GM21390 (cell line): ENCODE results near the gene PROX2.

ENCODE experiments used
- ATAC-seq: cut with Tn5 transposase; IDR thresholded peaks from one replicate; pipeline ENCODE4 v1.9.1; 2021; ENCODE audit not compliant: unreplicated experiment

PROX2 gene

GRCh38 chr14:74846968-74847665, 28.8 kb downstream of the PROX2 start:
- ATAC-seq = no peak

- no peak for ATAC-seq
Measured at GRCh38 chr14:74846168-74846567, 29.8 kb downstream of the PROX2 start.

- no peak for ATAC-seq
Measured at GRCh38 chr14:74843653-74844052, 32.3 kb downstream of the PROX2 start.

GRCh38 chr14:74841230-74842207, 34.4 kb downstream of the PROX2 start:
- peak; percentile 58 for ATAC-seq

DNA sequence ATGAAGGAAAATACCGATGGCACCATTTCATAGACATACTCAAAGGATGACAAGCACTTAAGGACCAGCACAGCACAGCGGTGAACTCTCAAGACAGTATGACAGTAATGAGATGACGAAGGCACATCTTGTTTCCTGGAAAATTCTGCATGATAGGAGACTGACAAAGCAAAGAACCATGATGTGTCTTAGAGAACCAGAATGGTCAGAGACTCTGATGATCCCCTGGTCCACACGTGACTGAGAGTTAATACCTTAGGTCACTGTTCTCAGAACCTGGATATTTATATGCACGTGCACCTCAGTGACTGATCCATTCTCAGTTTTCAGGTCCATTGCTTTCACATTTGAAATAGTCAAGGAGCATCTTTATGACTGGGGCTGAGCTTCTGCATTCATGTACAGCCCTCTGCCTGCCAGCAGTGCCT, 35.3 kb downstream of the PROX2 start:
- ATAC-seq = peak; percentile 50

GRCh38 chr14:74838166-74838565, 37.8 kb downstream of the PROX2 start:
- no peak for ATAC-seq

DNA sequence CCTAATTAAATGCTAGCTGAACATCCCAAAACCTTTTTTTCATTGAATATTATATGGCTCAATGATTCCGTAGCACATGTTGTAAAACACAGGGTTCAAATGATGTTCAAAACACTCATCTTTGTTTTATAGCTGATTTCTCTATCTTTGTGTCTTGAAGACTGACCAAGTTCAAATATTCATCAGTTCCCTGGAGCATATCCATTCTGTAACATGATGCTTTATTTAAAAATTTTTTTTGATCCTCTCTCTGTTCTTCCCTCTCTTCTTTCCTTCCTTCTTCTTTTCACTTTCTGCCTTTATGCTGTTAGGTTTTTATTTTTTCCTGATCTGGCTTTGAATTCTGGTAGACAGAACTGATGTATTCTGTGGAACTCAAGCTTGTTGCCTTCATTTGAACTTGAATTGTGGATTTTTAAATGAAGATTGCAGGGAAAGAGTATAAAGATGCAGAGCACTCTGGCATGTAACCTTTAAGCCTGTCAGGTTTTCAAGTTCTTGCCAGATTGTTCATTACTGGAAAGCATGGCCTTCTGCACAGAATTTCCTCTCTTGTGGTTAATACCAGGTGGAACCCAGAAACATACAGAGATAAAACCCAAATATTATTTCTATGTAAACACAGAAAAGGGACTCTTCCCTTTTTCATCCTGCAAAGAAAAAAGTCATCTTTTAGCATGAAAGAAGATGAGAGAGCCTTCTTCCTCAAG, 39.5 kb downstream of the PROX2 start:
- ATAC-seq = no peak

GRCh38 chr14:74835645-74836250, 40.2 kb downstream of the PROX2 start:
- ATAC-seq = no peak

DNA sequence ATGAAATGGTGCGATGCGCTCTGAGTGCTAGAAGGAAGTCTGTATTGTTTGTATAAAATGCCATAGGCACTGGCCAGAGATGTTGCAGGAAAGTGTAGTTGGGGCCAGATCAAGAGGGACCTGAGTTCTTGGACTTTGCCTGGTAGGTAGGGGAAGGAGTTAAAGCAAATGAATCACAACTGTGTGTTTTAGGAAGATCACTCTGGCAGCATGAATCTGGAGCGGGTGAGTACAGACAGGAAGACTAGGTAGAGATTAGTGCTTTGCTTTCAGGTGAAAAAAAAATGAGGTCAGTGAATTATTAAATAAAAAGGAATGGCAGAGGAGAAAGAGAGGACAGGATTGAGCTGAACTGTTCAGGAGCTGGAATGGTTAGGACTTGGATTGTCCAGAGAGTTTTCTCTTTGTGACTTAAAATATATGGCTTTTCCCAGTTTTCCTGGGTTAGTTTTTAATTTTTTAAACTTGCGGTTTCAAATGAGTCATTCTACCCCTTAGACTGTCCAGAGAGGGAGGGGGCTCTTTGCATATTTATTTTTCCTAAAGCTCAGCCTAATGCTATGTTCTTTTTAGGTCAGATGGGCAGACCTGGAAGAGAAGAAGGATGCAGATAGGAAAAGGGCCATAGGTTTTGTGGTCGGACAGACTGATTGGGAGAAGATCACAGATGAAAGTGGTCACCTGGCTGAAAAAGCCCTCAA, 41.1 kb downstream of the PROX2 start:
- ATAC-seq = no peak

DNA sequence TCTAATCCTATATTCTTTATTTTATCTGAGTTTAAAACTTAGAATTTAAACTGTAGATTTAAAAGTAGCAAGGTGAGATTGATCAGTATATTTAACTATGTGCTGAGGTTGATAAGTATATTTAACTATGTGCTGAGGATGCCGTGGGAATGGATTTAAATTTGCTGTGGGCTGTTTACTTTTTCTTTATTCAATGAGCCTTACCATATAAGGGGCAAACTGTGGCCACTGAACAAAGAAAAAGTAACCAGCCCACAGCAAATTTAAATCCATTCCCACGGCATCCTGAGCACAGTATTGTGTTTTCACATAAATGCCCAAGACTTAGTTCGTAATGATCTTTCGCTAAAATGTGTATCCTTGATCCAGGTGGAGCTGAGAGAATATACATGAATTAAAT, 43.1 kb downstream of the PROX2 start:
- no peak for ATAC-seq

GRCh38 chr14:74829251-74829650, 46.7 kb downstream of the PROX2 start:
- ATAC-seq = no peak

- no peak for ATAC-seq
Measured at GRCh38 chr14:74826574-74826973, 49.4 kb downstream of the PROX2 start.
